ENCODE results near the gene IL17REL.

The IL17REL gene

DNA sequence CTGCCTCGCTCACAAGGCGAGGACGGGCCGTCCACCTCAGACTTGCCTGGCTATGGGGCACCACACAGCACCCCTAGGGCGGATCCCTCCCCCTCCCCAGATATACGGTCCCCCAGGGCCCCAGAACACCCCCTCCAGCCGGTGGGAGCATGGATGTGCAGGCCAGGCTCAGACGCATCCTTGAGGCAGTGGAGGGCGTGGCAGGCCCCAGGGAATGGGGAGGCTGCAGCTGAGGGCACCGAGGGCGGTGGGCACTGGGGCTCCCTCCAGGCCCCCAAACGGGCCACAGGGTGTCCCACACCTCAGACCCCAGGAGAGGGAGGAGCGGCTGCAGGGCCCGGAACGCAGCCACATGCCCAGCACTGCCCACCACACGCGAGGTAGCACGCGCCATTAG lies 33.5 kb upstream of the IL17REL start:
- DNase-seq (ENCODE audit: low read depth, low spot score), result no peak

DNA sequence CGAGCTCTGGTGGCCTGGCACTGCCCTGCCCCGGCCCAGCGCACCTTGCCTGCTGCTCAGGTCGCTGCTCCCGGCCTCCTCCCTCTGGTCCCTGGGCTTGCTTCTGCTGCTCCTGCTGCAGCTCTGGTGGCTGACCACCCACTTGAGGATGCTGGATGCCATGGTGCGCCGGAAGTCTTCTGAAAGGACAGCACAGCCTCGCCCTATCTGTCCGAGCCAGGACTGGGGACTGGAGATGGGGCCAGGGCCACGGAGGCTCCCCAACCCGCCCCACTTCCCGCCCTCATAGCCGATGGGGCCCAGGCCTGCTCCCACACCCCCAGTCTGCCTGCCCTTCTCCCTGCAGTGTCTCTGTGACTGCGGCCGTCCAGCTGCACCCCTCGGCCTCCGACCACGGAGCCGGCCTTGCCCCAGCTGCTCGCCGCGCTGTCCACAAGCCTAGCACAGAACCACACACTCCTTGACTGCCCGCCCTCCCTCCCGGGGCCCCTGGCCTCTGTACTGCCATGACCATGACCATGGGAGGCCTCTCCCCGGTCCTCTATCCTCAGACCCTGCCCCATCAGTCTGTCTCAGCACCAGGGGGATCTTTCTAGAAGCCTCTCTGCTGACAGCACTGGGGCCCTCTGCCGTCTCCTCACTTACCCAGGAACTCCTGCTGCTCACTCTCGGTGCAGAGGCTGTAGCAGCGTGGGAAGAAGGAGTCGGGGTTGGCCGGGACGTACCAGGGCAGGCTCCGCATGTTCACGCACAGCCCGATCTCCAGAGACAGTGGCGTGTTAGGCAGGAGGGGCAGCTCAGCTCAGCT lies 32.9 kb upstream of the IL17REL start:
- DNase-seq (ENCODE audit: low read depth, low spot score), result no peak

DNA sequence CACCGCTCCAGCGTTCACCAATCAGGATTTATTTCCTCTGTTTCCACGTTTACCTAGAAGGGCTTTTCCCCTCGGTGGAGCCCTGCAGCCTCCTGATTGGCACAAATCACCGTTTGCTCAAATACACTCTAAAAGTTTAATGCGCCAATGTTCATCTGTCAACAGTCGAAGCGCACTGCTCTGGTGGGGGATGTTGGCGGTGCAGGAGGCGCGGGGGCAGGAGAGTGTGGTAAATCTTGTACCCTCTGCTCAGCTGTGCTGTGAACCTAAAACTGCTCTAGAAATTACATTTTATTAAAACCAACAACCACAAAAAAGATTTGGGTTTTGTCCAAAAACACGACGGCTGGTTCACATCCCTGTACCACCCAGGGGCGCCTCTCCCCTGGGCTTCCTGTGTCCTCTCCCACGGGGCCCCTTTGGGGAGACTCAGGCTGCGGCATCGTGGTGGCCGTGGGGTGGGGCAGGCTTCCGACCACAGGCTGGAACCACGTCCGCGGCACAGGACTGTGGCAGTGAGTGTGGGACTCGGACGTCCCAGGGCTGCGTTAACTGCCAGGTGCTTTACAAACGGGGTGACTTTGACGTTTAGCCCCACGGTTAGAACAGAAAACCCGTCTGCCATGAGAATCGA lies 32.0 kb upstream of the IL17REL start:
- no peak for DNase-seq (ENCODE audit: low read depth, low spot score)

DNA sequence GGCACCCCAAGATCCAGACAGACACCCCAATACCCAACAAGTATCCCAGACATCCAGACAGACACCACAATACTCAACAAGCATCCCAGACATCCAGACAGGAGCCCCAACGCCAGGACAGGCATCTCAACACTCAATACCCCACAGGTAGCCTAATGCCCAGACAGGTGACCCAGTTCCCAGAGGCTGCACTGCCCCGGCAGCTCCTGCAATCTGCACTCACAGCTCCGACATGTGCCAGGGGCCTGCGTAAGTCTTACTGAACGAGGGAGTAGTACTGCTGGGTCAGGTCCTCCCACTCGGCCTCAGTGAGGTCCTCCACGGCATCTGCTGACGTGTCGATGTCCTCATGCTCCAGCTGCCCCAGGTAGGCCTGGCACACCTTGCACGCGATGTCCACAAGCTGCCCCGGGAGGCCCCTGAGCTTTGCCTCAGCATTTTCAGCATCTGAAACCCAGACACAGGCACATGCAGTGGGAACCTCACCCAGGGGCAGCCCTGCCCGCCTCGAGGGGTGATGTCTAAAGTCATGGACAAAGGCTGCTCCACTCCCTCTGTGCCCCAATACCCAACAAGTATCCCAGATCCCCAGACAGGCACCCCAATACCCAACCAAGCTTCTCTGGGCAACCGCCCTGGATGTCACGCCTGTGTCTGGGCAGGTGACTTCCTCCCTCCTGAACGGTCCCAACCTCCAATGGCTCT lies 28.9 kb upstream of the IL17REL start:
- DNase-seq (ENCODE audit: low read depth, low spot score), result no peak

DNA sequence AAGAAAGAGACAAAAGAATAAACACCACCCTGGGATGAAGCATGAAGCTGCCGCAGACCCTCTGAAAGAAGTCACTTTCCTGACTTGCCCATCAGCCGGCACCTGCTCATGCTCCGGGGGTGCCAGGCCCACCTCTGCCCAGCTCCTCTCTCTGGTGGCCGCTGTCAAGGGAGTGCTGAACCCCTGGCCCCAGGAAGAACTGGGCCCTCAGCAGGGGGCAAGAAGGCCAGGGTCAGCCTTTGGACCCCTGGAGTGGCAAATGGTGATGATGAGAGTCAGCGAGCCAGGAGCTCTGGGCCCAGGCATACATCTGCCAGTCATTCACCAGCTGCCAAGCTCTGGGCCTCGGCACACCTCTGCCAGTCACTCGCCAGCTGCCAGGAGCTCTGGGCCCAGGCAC lies 28.2 kb upstream of the IL17REL start:
- DNase-seq (ENCODE audit: low read depth, low spot score), result no peak

DNA sequence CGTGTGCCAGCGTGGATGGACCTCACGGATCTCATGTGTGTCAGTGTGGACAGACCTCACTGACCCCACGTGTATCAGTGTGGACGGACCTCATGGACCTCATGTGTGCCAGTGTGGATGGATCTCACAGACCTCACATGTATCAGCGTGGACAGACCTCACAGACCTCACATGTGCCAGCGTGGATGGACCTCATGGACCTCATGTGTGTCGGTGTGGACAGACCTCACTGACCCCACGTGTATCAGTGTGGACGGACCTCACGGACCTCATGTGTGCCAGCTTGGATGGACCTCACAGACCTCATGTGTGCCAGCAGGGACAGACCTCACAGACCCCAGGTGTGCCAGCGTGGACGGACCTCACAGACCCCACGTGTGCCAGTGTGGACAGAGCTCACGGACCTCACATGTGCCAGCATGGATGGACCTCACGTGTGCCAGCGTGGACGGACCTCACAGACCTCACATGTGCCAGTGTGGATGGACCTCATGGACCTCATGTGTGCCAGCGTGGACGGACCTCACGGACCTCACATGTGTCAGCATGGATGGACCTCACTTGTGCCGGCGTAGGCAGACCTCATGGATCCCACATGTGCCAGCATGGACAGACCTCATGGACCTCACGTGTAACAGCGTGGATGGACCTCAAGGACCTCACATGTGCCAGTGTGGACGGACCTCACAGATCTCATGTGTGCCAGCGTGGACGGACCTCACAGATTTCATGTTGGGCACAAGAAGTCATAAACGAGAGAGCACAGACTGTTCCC lies 27.3 kb upstream of the IL17REL start:
- DNase-seq (ENCODE audit: low read depth, low spot score), result no peak

DNA sequence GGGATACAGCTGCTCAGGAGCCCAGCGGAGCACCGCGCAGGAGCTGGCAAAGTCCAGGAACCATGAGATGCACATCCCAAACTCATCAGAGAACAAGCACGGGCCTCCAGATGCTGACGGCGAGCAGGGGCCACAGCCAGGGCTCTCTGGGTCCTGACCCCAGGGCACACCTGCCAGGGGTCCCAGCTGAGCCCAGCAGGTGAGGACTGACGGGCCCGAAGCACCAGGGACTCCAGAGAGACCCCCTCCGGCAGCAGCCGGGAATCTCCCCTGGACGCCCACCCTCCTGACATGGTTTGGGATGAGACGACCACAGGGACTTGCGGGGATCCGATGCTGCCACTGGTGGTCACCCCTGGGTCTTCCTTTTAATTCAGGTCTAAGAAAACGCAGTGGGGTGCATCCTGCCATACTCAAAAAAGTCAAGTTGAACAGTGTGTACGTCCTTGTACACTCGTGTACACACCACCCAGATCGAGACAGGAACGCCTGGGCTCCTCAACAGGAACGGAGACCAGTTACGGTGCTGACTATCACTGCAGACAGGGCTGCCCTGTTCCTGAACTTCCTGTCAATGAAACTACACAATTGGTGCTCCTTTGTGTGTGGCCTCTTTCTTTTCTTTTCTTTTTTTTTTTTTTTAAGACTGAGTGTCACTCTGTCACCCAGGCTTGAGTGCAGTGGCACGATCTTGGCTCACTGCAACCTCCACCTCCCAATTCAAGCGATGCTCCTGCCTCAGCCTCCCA lies 23.6 kb upstream of the IL17REL start:
- no peak for DNase-seq (ENCODE audit: low read depth, low spot score)

DNA sequence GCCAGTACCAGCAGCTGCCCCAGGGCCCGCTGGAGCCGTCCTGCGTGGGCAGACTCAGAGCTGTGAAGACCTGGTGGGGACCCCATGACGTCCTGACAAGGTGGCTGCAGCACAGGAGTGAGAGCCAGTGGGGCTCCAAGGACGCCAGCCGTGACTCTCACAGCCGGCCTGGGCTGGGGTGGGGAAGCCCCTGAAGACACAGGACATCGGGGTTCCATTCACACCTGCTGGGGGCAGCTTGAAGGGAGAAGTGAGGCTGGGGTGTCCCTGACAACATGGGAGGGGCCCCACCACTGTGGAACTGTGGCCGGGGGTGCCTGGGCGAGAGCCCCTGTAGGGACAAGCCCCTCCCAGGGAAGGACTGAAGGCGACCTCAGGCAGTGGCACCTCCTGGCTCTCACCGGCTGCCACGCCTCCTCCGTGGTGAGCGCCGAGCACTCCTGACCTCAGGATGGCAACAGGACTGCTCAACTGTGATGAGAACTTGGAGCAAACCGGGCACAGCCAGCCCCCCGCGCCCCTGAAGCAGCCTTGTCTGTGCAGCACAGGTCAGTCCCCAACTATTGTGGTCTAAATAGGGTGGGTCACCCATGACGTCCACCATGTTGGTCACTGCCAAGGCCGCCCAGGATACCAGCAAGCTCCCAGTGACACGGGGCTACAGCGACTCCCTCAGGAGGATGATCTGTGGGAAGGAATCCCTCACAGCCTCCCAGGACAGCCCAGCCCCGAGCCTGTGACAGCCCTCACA lies 22.7 kb upstream of the IL17REL start:
- no peak for DNase-seq (ENCODE audit: low read depth, low spot score)

DNA sequence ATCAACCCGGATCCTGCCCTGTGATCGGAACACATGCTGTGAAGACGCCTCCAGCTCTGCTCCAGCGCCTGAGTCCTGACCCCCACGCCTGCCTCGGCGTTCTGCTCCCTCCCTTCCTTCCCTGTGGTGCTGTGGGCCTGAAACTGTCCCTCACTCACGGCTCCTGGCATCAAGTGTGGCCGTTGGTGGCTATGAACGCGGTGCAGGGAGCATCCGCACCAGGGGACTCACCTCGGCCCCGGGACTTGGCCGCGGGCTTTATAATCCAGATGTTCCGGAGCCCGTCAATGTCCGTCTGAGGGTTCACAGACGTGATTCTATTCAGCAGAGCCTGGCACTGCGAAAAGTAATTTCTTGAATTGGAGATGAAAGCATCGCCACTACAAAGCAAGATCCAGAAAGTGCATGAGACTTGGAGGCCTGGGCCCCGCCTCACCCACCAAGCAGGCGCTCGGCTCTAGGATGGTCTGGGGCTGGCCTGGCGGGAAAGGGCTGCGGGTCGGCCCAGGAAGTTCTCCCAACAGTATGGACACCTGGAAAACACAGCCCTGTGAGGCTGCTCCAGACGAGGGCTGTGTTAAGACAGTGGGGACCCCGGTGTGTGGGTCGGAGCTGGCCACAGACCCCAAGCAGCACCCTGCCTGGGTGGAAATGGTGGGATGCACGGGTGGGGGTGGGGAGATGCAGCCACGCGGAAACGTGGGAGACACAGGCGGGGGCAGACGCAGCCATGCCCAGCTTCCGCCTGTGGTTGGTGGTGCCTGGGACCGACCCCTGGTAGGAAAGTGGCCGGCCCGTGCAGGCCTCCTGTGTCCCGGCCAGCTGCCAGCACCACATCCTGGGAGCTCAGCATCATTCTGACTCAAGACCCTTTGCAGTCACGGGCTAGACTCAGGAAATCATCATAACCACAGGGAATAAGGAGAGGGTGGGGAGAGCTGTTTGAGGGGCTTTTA lies 21.8 kb upstream of the IL17REL start:
- no peak for DNase-seq (ENCODE audit: low read depth, low spot score)

DNA sequence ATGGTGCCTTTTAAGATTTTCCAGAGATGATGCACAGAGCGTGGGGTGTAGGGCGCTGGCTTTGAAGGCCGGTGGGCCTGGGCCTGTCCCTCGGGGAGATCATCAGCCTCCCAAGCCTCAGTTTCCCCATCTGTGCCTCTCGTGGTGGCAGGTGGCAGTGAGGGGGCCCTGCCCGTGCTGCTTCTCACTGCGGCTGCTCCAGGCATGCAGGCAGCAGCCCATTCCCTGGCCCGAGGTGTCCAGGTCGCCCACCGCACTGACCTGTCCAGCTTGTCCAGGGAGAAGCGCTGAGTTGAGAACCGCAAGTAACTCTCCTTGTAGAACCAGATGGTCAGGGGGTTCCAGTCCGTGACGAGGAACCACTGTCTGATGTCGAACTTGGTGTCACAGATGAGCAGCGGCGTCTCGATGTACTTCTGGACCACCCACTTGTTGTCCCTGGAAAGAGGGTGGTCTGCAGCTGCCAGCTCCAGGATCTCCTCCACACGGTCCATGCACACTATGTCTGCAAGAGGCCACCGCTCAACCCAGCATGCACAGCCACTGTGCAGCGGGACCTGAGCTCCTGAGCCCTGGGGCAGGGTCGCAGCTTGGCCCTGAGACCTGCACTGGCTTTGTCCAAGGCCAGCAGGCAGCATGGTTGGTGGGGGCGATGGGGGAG lies 20.5 kb upstream of the IL17REL start:
- DNase-seq (ENCODE audit: low read depth, low spot score), result no peak

DNA sequence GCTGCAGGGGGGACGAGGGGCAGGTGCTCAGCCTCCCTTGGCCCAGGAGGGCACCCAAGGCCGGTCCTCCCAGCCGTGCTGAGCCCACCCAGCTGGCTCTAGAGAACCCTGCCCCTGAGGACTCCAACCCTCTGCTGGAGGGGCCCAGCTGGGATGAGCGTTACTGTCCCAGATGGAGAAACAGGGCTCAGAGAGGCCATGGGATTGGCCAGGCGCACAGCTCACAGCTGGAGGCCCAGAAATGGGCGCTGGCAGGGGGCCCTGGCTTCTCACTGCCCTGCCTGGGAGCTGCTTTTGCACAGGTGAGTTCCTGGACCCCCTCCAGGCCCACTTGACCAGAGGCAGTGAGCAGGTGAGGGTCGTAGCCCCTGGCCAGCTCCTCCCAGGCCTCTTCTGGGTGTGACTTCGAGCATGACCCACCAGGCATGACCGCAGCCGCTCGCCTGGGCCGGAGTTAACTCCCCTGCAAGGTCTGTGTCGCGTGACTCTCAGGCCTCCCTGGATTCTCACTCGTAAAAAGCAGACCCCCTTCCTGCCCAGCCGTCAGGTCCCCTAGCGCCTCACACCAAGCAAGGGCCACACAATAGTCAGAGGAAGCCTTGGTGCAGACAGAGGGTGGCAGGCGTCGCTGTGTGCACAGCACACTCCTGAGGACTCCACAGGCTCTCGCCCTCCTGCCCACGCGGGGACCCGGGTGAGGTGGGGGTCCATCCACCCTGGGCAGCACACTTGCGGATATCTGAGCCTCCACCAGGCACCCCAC lies 19.7 kb upstream of the IL17REL start:
- DNase-seq (ENCODE audit: low read depth, low spot score), result no peak

DNA sequence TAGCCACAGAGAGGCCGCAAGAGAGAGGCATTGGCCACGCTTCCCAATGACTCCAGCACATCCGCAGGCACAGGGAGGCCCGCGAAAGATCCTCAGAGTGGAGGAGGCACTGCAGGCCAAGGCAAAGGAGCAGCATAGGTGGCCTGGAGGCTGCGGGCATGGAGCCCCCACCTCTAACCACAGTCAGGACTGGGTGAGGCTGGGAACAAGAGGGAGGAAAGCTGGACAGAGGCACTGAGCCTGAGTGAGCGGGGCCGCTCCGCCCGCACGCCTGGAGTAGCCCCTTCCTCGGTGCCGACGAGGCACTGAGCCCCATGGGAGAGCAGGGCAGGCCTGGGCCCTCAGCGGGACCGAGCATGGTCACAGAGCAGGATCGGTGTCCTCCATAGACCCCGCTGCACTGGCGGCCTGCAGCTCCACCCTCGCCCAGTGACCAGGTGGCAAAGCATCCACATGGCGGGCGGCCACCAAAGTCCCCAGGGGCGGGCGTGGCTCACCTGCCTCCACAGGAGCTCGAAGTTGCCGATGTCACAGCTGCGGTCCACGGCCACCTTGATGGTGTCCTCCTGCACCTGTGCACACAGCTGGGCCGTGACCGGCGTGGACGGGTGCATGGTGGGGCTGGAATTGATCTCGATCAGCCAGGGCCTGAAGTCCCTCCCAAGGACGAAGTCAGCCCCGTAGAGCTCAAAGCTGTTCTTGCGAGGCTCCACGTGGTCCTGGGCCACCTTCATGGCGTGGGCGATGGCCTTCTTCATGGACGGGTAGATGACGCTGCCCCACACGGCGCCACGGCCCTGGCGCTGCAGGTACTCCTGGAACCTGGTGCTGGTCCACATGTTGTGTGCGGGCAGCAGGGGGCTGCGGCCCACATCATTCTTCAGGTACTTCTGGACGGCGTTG lies 18.9 kb upstream of the IL17REL start:
- DNase-seq (ENCODE audit: low read depth, low spot score), result no peak

DNA sequence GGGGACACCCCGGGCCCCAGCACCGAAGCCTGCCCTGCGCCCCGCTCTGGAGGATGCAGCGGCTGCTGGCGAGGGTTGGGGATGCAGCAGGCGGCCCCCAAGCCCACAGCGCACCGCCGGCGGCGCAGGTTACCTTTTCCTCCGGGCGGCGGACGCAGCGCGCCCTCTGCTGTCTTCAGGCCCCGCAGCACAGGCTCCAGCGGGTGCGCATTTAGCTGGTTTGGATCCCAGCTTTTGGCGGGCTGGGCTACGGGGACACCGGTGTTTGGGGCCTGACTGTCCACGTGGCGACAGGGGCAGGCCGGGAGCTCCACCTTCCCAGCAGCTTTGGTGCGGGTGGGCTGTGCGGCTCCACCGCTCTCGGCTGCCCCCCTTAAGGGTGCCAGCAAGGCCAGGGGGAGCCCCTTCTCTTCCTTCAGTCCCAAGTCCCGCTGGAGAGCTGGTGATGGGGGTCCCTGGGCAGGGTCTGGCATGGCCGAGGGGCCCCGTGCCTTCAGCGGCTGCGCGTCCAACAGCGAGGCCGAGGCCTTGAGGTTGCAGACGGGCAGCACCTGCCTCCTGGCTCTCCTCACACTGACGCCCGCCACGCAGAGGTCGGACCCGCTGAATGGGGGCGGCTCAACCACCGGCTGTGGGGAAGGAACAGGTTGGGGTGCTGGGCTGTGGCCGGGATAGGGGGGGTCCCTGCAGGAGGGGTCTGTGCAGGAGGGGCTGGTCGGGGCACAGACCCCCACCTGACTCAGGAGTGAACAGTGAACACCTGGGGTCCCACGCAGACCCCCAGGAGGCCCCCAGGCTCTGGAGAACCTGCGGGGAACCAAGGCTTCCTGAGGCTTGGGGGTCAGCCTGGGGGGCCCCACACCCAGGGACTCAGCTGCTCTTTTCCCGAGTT lies 18.0 kb upstream of the IL17REL start:
- no peak for DNase-seq (ENCODE audit: low read depth, low spot score)

DNA sequence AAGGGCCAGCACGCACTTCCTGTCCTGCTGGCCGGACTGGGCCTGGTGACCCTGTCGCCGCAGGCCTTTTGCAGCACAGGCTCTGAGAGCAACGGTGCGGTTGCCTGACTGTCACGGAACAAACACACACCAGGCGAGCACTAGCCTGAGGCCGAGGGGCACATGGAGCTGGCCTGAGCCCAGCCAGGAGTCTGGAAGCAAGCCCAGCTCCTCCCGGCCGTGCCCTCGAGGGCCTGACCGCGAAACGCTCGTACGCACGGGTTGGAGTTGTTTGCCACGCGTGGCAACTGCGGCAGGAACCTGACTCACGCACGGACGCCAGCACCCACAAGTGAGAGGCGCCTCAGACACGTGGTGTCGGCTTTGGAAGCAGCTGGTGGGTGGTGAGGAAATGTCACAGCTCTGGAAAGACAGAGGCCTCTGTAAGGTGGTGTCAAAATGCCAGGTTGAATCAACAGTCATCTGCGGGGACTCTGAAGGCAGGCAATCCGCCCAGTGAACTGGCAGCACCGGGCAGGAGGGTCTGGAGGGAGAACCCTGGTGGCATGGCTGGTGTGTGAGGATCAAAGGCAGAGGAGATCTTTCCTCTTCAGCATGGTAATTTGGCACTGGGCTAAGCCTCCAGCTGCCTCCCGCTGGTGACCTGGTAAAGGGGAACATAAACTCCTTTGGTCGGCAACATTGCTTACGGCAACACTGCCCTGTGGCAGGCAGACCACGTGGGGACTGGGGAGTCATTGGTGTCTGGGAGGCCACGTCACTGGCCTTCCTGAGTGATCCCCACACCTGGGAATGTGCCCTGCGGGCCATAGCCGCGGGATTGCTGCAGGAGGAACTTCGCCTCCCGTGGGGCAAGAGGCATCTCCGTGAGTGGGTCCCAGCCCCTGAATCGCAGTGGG lies 15.3 kb upstream of the IL17REL start:
- DNase-seq (ENCODE audit: low read depth, low spot score), result no peak

DNA sequence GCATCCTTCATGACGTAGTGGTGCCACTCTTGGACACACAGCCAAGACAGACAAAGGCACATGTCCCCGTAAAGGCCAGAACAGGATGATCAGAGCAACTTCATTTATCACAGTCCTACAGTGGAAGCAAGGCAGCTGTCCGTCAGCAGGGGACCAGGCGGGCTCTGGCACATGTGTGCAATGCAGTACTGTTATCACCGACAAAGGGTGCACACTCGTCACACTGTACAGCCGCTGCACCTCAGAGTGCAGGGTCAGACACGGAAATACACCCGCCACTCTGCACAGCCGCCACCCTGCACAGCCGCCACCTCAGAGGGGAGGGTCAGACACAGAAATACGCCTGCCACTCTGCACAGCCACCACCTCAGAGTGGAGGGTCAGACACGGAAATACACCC lies 13.4 kb upstream of the IL17REL start:
- no peak for DNase-seq (ENCODE audit: low read depth, low spot score)
